ENCODE results near the gene PRRT3. TPM values are rescaled to one million over a fixed set of nuclear protein-coding genes. Genes with fewer than 3 reads are reported as not detected.

Gene PRRT3
- total RNA-seq, 6 donors from 2014 or later: 1.6 to 7.1 (median 4.5) TPM

DNA sequence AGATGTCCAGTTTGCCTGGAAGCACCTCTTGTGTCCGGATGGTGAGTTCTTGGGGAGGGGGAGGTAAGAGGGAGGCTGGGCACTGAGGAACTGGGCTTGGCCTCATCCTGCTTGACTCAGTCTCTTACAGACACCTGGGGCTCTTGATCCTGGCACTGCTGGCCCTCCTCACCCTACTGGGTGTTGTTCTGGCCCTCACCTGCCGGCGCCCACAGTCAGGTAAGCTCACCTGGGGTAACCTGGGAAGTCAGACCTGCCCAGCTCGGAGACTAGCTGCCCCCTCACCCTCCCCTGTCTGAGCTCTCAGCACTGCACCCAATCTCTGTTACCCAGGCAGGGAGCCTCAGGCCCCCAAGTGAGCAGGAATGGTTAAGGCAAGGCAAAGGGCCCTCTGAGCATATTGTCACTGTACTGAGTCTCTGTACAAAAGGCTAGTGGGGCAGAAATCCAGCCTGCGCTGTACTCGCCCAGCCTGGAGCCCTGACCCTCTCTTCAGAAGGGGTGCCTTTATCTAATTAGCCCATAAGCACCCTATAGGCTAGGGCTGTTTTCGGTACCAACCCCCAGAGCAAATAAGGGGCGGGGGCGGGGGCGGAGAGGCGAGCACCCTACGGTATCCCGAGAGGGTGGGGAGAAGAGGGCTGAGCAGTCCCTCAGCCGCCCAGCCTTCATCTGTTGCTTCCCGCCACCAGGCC is 37.5 kb downstream of the PRRT3 start:
- peak overlapping the region; percentile 79 to 89 (median 86) for H3K27ac ChIP-seq
- WGBS, 2 donors: 33 to 74% methylated on average over 1 to 6 of the region's 15 CpGs
- no peak for TF ChIP-seq EP300 (IDR thresholded peaks at IDR 0.05)
- TF ChIP-seq, protein P1, sequence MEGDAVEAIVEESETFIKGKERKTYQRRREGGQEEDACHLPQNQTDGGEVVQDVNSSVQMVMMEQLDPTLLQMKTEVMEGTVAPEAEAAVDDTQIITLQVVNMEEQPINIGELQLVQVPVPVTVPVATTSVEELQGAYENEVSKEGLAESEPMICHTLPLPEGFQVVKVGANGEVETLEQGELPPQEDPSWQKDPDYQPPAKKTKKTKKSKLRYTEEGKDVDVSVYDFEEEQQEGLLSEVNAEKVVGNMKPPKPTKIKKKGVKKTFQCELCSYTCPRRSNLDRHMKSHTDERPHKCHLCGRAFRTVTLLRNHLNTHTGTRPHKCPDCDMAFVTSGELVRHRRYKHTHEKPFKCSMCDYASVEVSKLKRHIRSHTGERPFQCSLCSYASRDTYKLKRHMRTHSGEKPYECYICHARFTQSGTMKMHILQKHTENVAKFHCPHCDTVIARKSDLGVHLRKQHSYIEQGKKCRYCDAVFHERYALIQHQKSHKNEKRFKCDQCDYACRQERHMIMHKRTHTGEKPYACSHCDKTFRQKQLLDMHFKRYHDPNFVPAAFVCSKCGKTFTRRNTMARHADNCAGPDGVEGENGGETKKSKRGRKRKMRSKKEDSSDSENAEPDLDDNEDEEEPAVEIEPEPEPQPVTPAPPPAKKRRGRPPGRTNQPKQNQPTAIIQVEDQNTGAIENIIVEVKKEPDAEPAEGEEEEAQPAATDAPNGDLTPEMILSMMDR (IDR thresholded peaks at IDR 0.05): no peak
- no peak for TF ChIP-seq POLR2A (IDR thresholded peaks at IDR 0.05)
- TF ChIP-seq POLR2AphosphoS5 (IDR thresholded peaks at IDR 0.05): no peak

DNA sequence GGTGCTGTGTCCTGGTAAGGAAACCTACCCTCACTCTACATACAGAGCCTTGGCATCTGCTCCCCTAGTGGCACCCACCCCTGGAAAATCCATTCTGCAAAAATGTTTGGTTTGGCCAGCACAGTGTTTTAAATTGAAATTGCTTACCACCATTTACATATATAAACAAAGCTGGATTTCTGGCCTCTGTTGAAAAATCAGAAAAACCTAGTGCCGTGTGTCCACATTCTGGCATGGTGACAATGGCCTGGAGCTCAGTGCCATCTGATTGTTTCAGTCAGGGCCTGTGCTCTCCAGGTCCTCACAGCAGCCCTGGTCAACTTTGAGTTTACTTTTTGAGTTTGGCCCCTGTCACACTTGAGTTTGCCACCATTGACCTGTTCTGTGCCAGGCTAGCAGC is 38.2 kb downstream of the PRRT3 start:
- ATAC-seq (ENCODE audit: low FRiP score in 2 of 2) (no peak), DNase-seq (no peak)
- Histone ChIP-seq H3K9me3 (no peaks in the 10 kb centered on the region), H3K4me1 (peaks cover 33 to 62% (median 41%) of the 10 kb centered on the region in 4 donors), H3K36me3 (no peaks in the 10 kb centered on the region), H3K4me3 (no peak overlapping the region), H3K27me3 (no peaks in the 10 kb centered on the region), H3K27ac (peak overlapping the region in 1 of 4 donors; percentile 89)
- 60 to 67% methylated on average over 1 of the region's 1 CpG for WGBS, 2 donors
- TF ChIP-seq POLR2A (IDR thresholded peaks at IDR 0.05): no peak
- TF ChIP-seq EP300 (IDR thresholded peaks at IDR 0.05): no peak
- no peak for TF ChIP-seq POLR2AphosphoS5 (IDR thresholded peaks at IDR 0.05)
- TF ChIP-seq, protein P1 (IDR thresholded peaks at IDR 0.05): no peak

More for the DNA sequence above, 37.5 kb downstream of the PRRT3 start:
- no peaks in the 10 kb centered on the region for H3K27me3 ChIP-seq
- peaks cover 30 to 57% (median 39%) of the 10 kb centered on the region in 4 donors for H3K4me1 ChIP-seq
- DNase-seq: no peak
- peak overlapping the region; percentile 35 to 79 (median 78) for H3K4me3 ChIP-seq
- no peaks in the 10 kb centered on the region for H3K9me3 ChIP-seq
- H3K36me3 ChIP-seq: peaks cover 0 to 3% (median 0%) of the 10 kb centered on the region in 4 donors
- ATAC-seq (ENCODE audit: low FRiP score in 2 of 2): peak in 1 of 2 donors; percentile 0

DNA sequence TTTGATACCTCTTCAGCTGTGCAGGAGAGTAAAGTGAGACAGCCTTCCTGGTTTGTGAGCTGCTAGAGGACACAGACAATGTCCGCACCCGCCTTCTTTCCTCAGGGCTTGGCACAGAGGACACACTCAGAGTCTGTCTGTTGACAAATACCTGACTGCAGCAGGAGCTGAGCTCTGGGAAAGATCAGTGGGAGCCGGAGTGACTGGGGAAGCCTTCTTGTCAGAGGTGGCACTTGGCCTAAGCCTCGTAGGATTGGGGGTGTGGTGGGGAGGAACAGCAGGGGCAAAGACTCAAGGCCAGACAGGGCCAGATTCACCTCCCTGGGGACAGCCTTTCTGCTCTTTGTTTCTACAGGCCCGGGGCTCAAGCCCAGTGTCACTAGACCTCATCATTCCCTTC is 38.6 kb downstream of the PRRT3 start:
- no peaks in the 10 kb centered on the region for H3K27me3 ChIP-seq
- H3K27ac ChIP-seq: no peak overlapping the region
- H3K36me3 ChIP-seq: no peaks in the 10 kb centered on the region
- ATAC-seq (ENCODE audit: low FRiP score in 2 of 2) (no peak), DNase-seq (no peak)
- TF ChIP-seq, protein P1 (IDR thresholded peaks at IDR 0.05): no peak
- TF ChIP-seq EP300 (IDR thresholded peaks at IDR 0.05): no peak
- TF ChIP-seq POLR2A (IDR thresholded peaks at IDR 0.05): no peak
- TF ChIP-seq POLR2AphosphoS5 (IDR thresholded peaks at IDR 0.05): no peak
- 75 to 93% methylated on average over 3 to 5 of the region's 5 CpGs for WGBS, 2 donors
- H3K4me1 ChIP-seq: peaks cover 37 to 66% (median 43%) of the 10 kb centered on the region in 4 donors
- H3K4me3 ChIP-seq: no peak overlapping the region
- H3K9me3 ChIP-seq: no peaks in the 10 kb centered on the region

DNA sequence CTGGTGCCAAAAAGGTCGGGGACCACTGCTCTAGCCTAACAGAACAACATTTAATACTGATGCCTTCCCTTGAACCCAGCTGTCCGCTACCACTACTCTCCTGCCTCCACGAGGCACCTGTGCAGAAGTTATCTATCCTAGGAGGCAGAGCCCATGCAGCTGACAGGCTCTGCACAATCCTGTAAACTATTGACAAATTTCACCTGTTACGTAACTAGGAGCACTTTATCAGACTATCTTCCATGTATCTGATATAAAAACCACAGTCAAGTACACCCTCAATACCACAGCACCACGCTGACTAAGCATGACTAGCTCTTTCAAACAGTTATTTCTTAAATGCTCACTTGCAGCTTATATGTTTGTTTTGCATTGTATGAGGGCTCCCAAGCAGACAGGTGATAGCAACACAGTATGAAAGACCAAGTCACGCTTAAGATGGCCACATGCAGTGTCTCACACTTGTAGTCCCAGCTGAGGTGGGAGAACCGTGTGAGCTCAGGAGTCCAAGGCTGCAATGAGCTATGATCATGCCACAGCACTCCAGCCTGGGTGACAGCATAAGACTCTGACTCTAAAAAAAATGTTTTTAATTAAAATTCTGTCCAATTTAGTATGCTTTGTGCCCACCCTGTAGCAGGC is 39.8 kb downstream of the PRRT3 start:
- peaks cover 33 to 62% (median 37%) of the 10 kb centered on the region in 4 donors for H3K4me1 ChIP-seq
- no peak overlapping the region for H3K27ac ChIP-seq
- peaks cover 0 to 1% (median 0%) of the 10 kb centered on the region in 4 donors for H3K36me3 ChIP-seq
- ATAC-seq (ENCODE audit: low FRiP score in 2 of 2): no peak
- no peaks in the 10 kb centered on the region for H3K27me3 ChIP-seq
- no peak overlapping the region for H3K4me3 ChIP-seq
- no peak for DNase-seq
- H3K9me3 ChIP-seq: no peaks in the 10 kb centered on the region
- TF ChIP-seq, protein P1 (IDR thresholded peaks at IDR 0.05): no peak
- TF ChIP-seq EP300 (IDR thresholded peaks at IDR 0.05) (no peak), POLR2AphosphoS5 (IDR thresholded peaks at IDR 0.05) (no peak), POLR2A (IDR thresholded peaks at IDR 0.05) (no peak)
- 61 to 65% methylated on average over 7 of the region's 7 CpGs for WGBS, 2 donors

Data from upper lobe of left lung (tissue), 6 donors.